CD4-positive, alpha-beta memory T cell (primary cell): Measurements from ENCODE around the gene NRCAM. TPM values are rescaled to one million over a fixed set of nuclear protein-coding genes. Genes with fewer than 3 reads are reported as not detected.

Experiments
- CTCF ChIA-PET: fragments of 350-600 bp; sonication (Branson Sonifier 250); formaldehyde crosslinking; loops from one replicate; lab custom pipeline; 2021; ENCODE audit warnings: inconsistent platforms; ENCODE audit not compliant: partially characterized antibody; lab: Charles Lee
- POLR2A ChIA-PET: fragments of 350-600 bp; sonication (Branson Sonifier 250); formaldehyde crosslinking; loops from one replicate; lab custom pipeline; 2021; ENCODE audit not compliant: partially characterized antibody; lab: Charles Lee
- DNase-seq, 5 donors: peaks; one replicate each; pipeline versions ENCODE4 v3.0.0 to v3.0.0-alpha.2; 2020 to 2022; ENCODE audit warnings: mixed read lengths in 1 of 5
- H3K27ac ChIP-seq: one replicate; pipeline ENCODE4 v1.7.0; 2013; ENCODE audit warnings: low read depth, low read length
- H3K27me3 ChIP-seq: 2 replicates; pipeline ENCODE4 v1.7.0; 2013; ENCODE audit warnings: mild to moderate bottlenecking, low read length, moderate library complexity; ENCODE audit not compliant: insufficient read depth
- H3K36me3 ChIP-seq: 2 replicates; pipeline ENCODE4 v1.7.0; 2013; ENCODE audit warnings: mild to moderate bottlenecking, low read length, moderate library complexity; ENCODE audit not compliant: insufficient read depth
- H3K4me1 ChIP-seq: 2 replicates; pipeline ENCODE4 v1.7.0; 2013; ENCODE audit warnings: mild to moderate bottlenecking, low read length, moderate library complexity; ENCODE audit not compliant: insufficient read depth
- H3K4me3 ChIP-seq, 2 donors: one replicate each; pipeline ENCODE4 v1.7.0; 2013; ENCODE audit warnings: low read length in 2 of 2, mild to moderate bottlenecking in 1 of 2
- H3K9me3 ChIP-seq, 2 donors: one replicate each; pipeline ENCODE4 v1.7.0; 2013; ENCODE audit warnings: low read length in 2 of 2, control low read depth in 1 of 2; ENCODE audit not compliant: control insufficient read depth in 1 of 2
- H3K27ac Mint-ChIP-seq, 7 donors: one replicate each; pipeline ENCODE4 v1.8.0; 2020 to 2021; ENCODE audit warnings: mixed read lengths in 7 of 7, mild to moderate bottlenecking in 6 of 7, inconsistent platforms in 3 of 7, moderate library complexity in 3 of 7
- H3K27me3 Mint-ChIP-seq, 2 donors: one replicate each; pipeline ENCODE4 v1.8.0; 2020 to 2021; ENCODE audit warnings: mixed read lengths in 2 of 2
- H3K36me3 Mint-ChIP-seq, 2 donors: one replicate each; pipeline ENCODE4 v1.8.0; 2020 to 2021; ENCODE audit warnings: mixed read lengths in 2 of 2, inconsistent platforms in 1 of 2, mild to moderate bottlenecking in 1 of 2
- H3K4me1 Mint-ChIP-seq, 4 donors: one replicate each; pipeline ENCODE4 v1.8.0; 2020 to 2021; ENCODE audit warnings: mixed read lengths in 4 of 4, mild to moderate bottlenecking in 1 of 4
- H3K4me3 Mint-ChIP-seq, 8 donors: one replicate each; pipeline ENCODE4 v1.8.0; 2020 to 2021; ENCODE audit warnings: mixed read lengths in 8 of 8, mild to moderate bottlenecking in 7 of 8, moderate library complexity in 6 of 8, inconsistent platforms in 3 of 8
- H3K9me3 Mint-ChIP-seq, 8 donors: one replicate each; pipeline ENCODE4 v1.8.0; 2020 to 2021; ENCODE audit warnings: mixed read lengths in 8 of 8, mild to moderate bottlenecking in 5 of 8, inconsistent platforms in 3 of 8, moderate library complexity in 1 of 8
- intact Hi-C: fragments of 100-400 bp; cut with micrococcal nuclease; formaldehyde crosslinking; loops from one replicate; pipeline ENCODE4 v1.15.1; 2023
- polyA plus RNA-seq, 2 donors: library from polyadenylated mRNA; unstranded; fragments of 300-500 nt; fragmentation: Illumina TruSeq; gene quantifications; one replicate each; pipeline ENCODE4 v1.2.3, GENCODE V29; 2021
- total RNA-seq, 2 experiments: library from RNA; stranded (reverse); gene quantifications; one replicate each; pipeline ENCODE4 v1.2.3, GENCODE V29; 2021

Gene NRCAM
- total and polyA plus RNA-seq, 4 experiments from 2014 or later: 0.22 to 0.41 (median 0.32) TPM; not detected in 1

GRCh38 chr7:108409146-108409545, 47.1 kb downstream of the NRCAM start:
- Mint-ChIP-seq H3K4me1 (no peaks in the 10 kb centered on the region), H3K27me3 (peaks cover 3 to 4% of the 10 kb centered on the region in 2 donors), H3K4me3 (no peak overlapping the region), H3K36me3 (no peaks in the 10 kb centered on the region), H3K9me3 (peaks cover 0 to 5% (median 1%) of the 10 kb centered on the region in 8 donors), H3K27ac (no peak overlapping the region)
- no peak for DNase-seq
- Histone ChIP-seq H3K4me3 (no peak overlapping the region), H3K36me3 (no peaks in the 10 kb centered on the region), H3K9me3 (no peaks in the 10 kb centered on the region), H3K27me3 (no peaks in the 10 kb centered on the region), H3K27ac (no peak overlapping the region), H3K4me1 (no peaks in the 10 kb centered on the region)
- POLR2A ChIA-PET: no interaction called here
- intact Hi-C loops: no loop called here
- CTCF ChIA-PET: interaction anchor here (1.5 kb wide), 1 partner anchor 15 kb away, joined by 3 read pairs; no protein-coding TSS in a partner anchor

- Histone ChIP-seq H3K4me3 (no peak overlapping the region), H3K27me3 (no peaks in the 10 kb centered on the region), H3K9me3 (no peaks in the 10 kb centered on the region), H3K36me3 (no peaks in the 10 kb centered on the region), H3K27ac (no peak overlapping the region), H3K4me1 (no peaks in the 10 kb centered on the region)
- ChIA-PET POLR2A (no interaction called here), CTCF (no interaction called here)
- H3K4me3 Mint-ChIP-seq: no peak overlapping the region
- DNase-seq: no peak
- H3K9me3 Mint-ChIP-seq: peaks cover 0 to 4% (median 0%) of the 10 kb centered on the region in 8 donors
- peaks cover 3% of the 10 kb centered on the region in 2 donors for H3K27me3 Mint-ChIP-seq
- H3K36me3 Mint-ChIP-seq: no peaks in the 10 kb centered on the region
- intact Hi-C loops: no loop called here
- H3K27ac Mint-ChIP-seq: no peak overlapping the region
- no peaks in the 10 kb centered on the region for H3K4me1 Mint-ChIP-seq
These were observed 47.8 kb downstream of the NRCAM start for GRCh38 chr7:108408296-108408991.

- intact Hi-C loops: no loop called here
- CTCF ChIA-PET: no interaction called here
- H3K4me3 Mint-ChIP-seq: no peak overlapping the region
- no peaks in the 10 kb centered on the region for H3K4me1 ChIP-seq
- no peak for DNase-seq
- no peaks in the 10 kb centered on the region for H3K27me3 ChIP-seq
- H3K4me3 ChIP-seq: no peak overlapping the region
- no peak overlapping the region for H3K27ac Mint-ChIP-seq
- H3K36me3 Mint-ChIP-seq: no peaks in the 10 kb centered on the region
- H3K27ac ChIP-seq: no peak overlapping the region
- POLR2A ChIA-PET: no interaction called here
- peaks cover 0 to under 1% (median 0%) of the 10 kb centered on the region in 8 donors for H3K9me3 Mint-ChIP-seq
- no peaks in the 10 kb centered on the region for H3K9me3 ChIP-seq
- H3K36me3 ChIP-seq: no peaks in the 10 kb centered on the region
- H3K4me1 Mint-ChIP-seq: no peaks in the 10 kb centered on the region
- H3K27me3 Mint-ChIP-seq: peaks cover 1 to 3% of the 10 kb centered on the region in 2 donors
These were observed 48.6 kb downstream of the NRCAM start for GRCh38 chr7:108407676-108408075.

- Mint-ChIP-seq H3K27me3 (peaks cover 0 to 2% of the 10 kb centered on the region in 2 donors), H3K4me3 (no peak overlapping the region), H3K9me3 (no peaks in the 10 kb centered on the region), H3K27ac (no peak overlapping the region), H3K36me3 (no peaks in the 10 kb centered on the region), H3K4me1 (no peaks in the 10 kb centered on the region)
- CTCF ChIA-PET: no interaction called here
- intact Hi-C loops: no loop called here
- H3K9me3 ChIP-seq: no peaks in the 10 kb centered on the region
- H3K36me3 ChIP-seq: no peaks in the 10 kb centered on the region
- H3K4me1 ChIP-seq: no peaks in the 10 kb centered on the region
- no peaks in the 10 kb centered on the region for H3K27me3 ChIP-seq
- no peak overlapping the region for H3K27ac ChIP-seq
- POLR2A ChIA-PET: no interaction called here
- no peak for DNase-seq
- no peak overlapping the region for H3K4me3 ChIP-seq
These were observed 49.9 kb downstream of the NRCAM start for GRCh38 chr7:108406222-108406890.

GRCh38 chr7:108404509-108405420, 51.5 kb downstream of the NRCAM start:
- H3K4me1 ChIP-seq: no peaks in the 10 kb centered on the region
- Mint-ChIP-seq H3K27ac (no peak overlapping the region), H3K36me3 (no peaks in the 10 kb centered on the region), H3K27me3 (peaks cover 0 to 2% of the 10 kb centered on the region in 2 donors), H3K4me1 (no peaks in the 10 kb centered on the region), H3K4me3 (no peak overlapping the region), H3K9me3 (peaks cover 0 to 1% (median 0%) of the 10 kb centered on the region in 8 donors)
- no peak overlapping the region for H3K27ac ChIP-seq
- no peaks in the 10 kb centered on the region for H3K27me3 ChIP-seq
- H3K9me3 ChIP-seq: no peaks in the 10 kb centered on the region
- CTCF ChIA-PET: no interaction called here
- intact Hi-C loops: no loop called here
- POLR2A ChIA-PET: no interaction called here
- DNase-seq: no peak
- no peak overlapping the region for H3K4me3 ChIP-seq
- H3K36me3 ChIP-seq: no peaks in the 10 kb centered on the region

- no peak overlapping the region for H3K27ac Mint-ChIP-seq
- H3K9me3 Mint-ChIP-seq: peaks cover 0 to 3% (median 0%) of the 10 kb centered on the region in 8 donors
- no peaks in the 10 kb centered on the region for H3K4me1 Mint-ChIP-seq
- H3K4me3 Mint-ChIP-seq: no peak overlapping the region
- Histone ChIP-seq H3K27ac (no peak overlapping the region), H3K4me3 (no peak overlapping the region), H3K36me3 (no peaks in the 10 kb centered on the region), H3K9me3 (no peaks in the 10 kb centered on the region), H3K4me1 (no peaks in the 10 kb centered on the region), H3K27me3 (no peaks in the 10 kb centered on the region)
- intact Hi-C loops: no loop called here
- H3K27me3 Mint-ChIP-seq: no peaks in the 10 kb centered on the region
- POLR2A ChIA-PET: no interaction called here
- DNase-seq: no peak
- no peaks in the 10 kb centered on the region for H3K36me3 Mint-ChIP-seq
- CTCF ChIA-PET: no interaction called here
These were observed 52.5 kb downstream of the NRCAM start for GRCh38 chr7:108403597-108404217.
